HS-5 (cell line): ENCODE results near the gene RDH13.
"Not testable (repeated sequence)": the region's sequence is repeated elsewhere in the genome, so short reads cannot be mapped to it uniquely, and the experiment has no call there.

Source experiments
- DNase-seq: peaks from one replicate; pipeline ENCODE4 v3.0.0-alpha.2; 2012; ENCODE audit warnings: low read depth

The RDH13 gene

GRCh38 chr19:55044771-55045716 lies 17.9 kb downstream of the RDH13 start:
- DNase-seq = no peak

GRCh38 chr19:55044286-55044685 lies 18.7 kb downstream of the RDH13 start:
- DNase-seq = no peak

DNA sequence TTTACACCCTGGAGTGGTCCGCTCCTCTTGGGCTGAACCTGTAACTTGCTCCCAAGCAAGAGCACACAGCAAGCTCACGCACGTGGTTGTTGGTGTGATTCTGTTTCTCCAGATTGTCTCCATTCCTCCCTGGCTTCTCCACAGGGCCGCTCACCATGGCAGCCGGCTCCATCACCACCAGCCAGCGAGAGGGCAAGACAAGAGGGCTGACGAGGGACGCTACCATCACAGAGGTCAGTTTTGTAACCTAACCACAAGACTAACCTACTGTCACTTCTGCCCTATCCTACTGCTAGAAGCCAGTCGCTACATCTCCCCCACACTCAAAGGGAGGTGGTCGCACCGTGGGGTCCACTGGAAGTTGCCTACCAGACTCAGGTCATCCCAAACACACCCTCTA lies 20.3 kb downstream of the RDH13 start:
- DNase-seq = no peak

DNA sequence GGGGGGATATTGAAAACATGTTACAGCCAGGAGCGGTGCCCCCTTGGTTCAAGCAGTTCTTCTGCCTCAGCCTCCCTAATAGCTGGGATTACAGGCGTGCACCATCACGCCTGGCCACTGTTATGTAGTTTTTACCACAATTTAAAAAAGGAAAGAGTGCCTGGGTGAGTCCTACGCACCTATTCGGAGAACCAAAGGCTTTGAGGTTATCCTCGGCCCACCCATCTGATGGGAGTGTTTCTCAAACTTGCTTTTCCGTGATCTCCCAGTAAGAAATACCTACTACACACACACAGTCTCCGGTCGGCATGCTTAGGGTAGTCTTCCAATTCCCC lies 20.6 kb downstream of the RDH13 start:
- no peak for DNase-seq

DNA sequence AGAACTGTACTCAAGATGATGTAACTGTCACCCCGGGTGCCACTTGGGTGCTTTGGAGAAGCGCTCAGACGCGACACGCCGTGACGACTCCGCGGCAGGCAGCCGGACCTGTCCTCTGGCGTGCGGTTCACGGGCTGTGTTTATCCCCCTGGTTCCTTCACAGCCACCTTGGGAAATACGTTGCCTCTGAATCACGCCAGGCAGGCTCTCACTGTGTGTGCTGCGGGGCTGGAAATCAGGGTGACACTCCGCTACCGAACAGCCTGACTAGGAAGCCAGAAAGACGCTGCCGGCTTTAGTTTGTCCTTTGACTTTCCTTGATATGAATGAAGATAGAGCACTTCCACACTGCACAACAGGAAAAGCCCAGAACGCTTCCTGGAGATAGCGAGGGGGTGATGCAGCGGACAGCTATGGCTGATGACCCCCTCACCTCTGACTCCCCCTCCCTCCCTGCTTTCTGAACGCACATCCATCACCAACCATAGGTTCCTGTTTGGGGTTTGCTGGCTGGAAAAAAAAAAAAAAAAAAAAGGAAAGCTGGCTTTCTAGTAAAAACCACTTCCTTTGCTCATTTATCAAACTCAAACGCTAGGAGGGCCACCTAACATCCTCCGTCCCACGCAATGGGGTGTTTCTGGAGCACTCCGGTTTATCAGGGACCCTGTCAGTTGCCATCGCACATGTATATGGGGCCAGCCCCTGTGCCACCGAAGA lies 21.2 kb downstream of the RDH13 start:
- no peak for DNase-seq

DNA sequence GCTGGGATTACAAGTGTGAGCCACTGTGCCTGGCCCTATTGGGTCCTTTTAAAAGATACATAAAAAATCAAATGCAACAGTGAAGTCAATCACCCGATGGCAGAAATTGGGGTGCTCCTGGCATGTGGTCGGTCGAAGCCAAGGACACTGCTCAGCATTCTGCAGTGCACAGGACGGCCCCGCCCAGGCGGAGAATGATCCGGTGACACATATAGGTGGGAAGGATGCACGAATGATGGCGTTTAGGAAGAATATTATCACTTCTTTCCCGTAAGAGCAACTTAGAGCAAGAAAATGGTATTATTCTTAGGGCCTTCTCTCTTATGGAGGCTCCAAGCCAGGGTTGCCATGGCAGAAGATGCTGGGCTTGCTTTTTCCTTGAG lies 21.7 kb downstream of the RDH13 start:
- no peak for DNase-seq

GRCh38 chr19:55040654-55041053 lies 22.3 kb downstream of the RDH13 start:
- DNase-seq = not testable (repeated sequence)

GRCh38 chr19:55037603-55038002 lies 25.3 kb downstream of the RDH13 start:
- DNase-seq = not testable (repeated sequence)

- DNase-seq = no peak
These were observed 26.9 kb downstream of the RDH13 start for GRCh38 chr19:55036058-55036457.

- DNase-seq = no peak
These were observed 28.2 kb downstream of the RDH13 start for GRCh38 chr19:55034751-55035150.

GRCh38 chr19:55032976-55033643 lies 29.8 kb downstream of the RDH13 start:
- DNase-seq = not testable (repeated sequence)

DNA sequence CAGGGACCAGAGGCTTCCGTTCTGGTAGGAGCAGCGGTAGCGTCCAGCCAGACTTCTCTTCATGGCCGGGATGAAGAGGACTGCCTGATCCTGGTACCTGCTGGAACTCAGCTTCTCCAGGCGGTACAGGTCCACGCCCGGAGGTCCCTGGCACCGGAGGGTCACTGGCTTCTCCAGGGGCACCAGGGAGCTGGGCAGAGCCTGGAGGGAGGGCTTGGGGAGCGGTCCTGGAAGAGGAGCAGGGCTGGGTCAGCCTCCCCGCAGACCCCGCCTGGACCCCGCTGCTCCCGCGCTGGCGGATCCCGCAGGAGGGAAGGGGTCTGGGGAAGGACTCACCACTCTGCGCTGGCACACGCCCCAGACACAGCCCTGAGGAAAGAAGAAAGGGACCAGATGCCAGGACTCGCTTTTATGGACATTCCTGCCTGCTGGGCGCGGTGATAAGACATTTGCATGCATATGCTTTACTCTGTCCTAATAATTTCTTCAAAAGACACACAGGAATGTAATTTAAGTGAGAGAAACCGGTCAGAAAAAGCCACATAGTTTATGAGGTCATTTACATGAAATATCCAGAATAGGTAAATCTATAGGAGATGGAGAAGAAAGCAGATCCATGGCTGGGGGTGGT lies 30.7 kb downstream of the RDH13 start:
- DNase-seq = no peak

- no peak for DNase-seq
These were observed 31.8 kb downstream of the RDH13 start for GRCh38 chr19:55031178-55031577.

DNA sequence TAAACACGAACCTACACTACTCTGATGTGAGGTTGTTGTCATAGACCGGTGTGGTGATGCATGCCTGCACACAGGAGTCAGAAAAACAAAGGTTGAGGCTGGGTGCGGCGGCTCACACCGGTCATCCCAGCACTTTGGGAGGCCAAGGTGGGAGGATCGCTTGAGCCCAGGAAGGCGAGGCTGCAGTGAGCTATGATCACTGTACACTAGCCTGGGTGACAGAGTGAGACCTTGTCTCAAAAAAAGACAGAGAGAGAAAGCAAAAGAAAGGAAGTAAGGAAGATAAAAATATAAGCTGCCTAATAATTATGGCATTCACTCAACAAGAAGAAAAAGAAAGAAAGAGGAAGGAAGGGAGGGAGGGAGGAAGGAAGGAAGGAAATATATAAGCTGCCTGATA lies 34.2 kb downstream of the RDH13 start:
- no peak for DNase-seq

DNA sequence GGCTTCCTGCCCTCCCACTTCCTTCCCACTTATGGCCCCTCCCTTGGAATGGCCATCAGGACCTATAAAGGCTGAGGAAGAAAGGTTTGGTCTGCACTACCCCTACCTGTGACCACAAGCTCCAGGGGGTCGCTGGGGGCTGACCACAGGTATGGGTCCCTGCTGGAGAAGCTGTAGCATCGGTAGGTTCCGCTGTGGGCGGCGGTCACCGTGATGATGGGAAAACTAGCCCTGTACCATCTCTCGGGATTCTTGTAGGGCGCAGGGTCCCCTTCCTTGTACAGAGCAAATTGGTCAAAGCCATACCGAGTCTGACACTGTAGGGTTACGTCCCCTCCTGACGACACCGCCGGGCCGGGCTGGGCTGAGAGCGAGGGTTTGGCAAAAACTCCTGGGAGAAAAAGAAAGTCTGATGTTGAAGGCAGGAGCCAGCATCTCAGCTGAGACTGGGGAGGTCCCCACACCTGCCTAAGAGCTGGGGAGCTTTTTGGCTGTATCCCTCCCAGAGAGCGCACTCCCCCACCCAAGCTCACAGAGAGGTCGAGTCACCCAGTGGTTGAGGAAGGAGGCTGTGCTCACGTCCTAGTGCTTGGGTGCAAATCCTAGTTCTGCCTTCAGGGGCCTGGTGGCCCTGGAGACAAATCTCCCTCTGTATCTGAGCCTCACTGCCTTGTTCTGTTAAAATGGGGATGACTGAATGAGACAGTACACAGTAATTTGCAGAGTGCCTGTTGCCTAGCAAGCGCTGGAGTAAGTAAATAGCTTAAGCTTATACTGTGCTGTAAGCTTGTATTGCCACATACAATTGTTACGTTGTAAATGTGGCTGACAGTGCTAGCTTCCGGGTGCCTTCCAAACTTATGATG lies 35.2 kb downstream of the RDH13 start:
- no peak for DNase-seq

DNA sequence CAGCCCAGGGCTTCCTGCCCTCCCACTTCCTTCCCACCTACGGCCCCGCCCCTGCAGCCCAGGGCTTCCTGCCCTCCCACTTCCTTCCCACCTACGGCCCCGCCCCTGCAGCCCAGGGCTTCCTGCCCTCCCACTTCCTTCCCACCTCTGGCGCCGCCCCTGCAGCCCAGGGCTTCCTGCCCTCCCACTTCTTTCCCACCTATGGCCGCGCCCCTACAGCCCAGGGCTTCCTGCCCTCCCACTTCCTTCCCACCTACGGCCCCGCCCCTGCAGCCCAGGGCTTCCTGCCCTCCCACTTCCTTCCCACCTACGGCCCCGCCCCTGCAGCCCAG lies 35.8 kb downstream of the RDH13 start:
- not testable (repeated sequence) for DNase-seq

DNA sequence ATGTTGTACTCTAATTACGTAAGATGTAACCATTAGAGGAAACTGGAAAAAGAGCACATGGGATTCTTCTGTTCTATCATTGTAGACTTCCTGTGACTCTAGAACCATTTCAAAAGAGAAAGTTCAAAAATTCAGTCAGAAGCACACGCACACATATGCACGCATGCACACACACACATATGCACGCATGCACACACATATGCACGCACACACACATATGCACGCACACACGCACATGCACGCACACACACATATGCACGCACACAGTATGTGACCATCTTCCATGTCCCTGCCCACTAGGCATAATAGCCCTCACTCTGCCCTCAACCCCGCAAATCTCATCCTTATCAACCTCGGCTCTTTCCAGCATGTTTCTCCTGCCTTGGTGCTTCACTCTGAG lies 38.8 kb downstream of the RDH13 start:
- no peak for DNase-seq

GRCh38 chr19:55020351-55020750 lies 42.6 kb downstream of the RDH13 start:
- DNase-seq = not testable (repeated sequence)

- DNase-seq = no peak
These were observed 44.3 kb downstream of the RDH13 start for GRCh38 chr19:55018633-55019032.

GRCh38 chr19:55018216-55018615 lies 44.7 kb downstream of the RDH13 start:
- DNase-seq = no peak

GRCh38 chr19:55016017-55016416 lies 46.9 kb downstream of the RDH13 start:
- no peak for DNase-seq

DNA sequence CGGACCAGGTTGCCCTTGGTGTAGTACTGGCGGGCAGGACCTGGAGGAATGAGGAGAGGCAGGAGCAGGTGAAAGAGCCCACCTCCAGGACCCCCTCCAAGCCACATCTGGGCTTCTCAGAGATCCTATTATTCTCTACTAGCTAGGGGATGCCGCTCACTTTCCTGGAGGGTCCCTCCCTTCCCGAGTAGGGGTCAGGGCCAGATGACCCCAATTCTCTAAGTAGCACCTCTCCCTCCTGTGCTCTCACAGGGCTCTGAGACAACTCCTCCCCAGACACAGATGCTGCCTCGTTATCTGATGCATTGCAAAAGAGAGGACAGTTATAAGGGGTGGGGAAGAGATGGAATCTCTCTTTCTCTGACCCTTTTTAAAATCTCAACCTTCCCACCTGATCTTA lies 47.8 kb downstream of the RDH13 start:
- DNase-seq = no peak
